HG03097 (cell line): ENCODE results near the gene ARHGAP12.
A peak's percentile ranks its signal among the peaks of the same experiment; 100 is the strongest.

Experiments
- ATAC-seq: cut with Tn5 transposase; IDR thresholded peaks from one replicate; pipeline ENCODE4 v1.9.1; 2021; ENCODE audit not compliant: unreplicated experiment, low FRiP score

Gene ARHGAP12

DNA sequence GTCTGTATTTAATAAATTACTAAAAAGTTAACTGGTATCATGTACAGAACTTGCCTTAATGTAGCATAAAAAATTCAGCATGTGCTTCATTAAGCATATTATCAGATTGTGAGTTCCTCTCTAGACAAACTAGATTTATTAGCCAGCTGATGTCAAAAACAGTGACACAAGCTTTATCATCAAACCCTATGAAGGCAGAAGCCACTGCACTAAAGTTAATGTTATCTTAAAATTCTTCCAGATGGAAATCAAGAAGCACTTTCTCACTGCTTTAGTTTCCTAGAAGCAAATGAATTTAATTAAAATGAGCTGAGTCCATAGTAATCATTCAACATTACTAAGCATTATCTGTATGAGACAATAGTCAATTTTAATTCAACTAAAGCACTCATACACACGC, 96.4 kb downstream of the ARHGAP12 start:
- ATAC-seq: no peak

DNA sequence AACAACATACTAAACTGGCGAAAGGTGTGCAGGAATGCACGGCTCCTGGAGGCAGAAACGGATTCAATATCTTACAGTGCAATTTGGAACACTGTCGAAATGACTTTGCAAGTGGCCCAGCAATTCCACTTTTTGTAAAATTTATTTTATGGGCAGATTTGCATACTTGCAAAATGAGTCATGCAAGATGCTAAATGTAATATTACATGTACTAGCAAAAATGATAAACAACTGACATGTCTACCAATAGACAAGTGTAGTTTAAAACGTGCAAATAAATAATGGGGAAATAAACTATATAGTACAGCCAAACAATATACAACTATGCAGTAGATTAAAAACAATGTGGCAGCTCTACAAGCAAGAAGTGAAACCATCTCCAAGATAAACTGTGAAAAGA, 97.7 kb downstream of the ARHGAP12 start:
- ATAC-seq: no peak

DNA sequence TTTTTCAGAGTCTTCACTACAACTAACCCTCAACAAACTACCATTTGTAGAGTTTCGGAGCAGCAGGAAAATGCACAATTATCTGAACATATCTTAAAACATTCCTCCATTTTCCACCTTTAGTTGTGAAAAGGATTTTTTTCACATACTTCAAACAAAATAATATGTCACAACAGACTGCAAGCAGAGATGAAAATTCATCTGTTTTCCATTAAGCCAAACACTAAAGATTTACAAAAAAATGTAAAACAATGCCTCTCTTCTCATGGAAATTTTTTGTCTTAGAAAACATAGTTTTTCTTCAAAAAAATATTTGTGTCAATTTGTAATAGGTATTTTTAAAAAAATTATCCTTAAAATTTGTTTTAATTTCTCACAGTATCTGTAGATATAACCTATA, 98.9 kb downstream of the ARHGAP12 start:
- ATAC-seq: no peak

DNA sequence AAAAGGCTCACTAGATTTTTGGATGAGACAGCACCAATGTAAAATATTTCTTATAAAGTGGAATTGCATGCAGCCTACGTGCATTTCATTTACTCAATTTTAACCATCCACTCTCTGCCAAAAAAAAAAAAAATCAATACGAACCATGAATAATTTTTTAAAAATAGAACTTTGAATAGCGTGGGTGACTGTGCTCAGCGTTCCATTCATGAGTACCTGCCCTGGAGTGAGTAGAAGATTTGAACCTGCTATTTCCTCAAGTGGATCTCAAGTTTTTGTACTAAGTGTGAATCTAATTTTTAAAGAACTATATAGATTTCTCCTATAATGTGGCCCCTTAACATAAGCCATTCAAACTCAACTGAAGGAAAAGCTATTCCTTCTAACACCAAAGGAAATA, 105.3 kb downstream of the ARHGAP12 start:
- no peak for ATAC-seq

DNA sequence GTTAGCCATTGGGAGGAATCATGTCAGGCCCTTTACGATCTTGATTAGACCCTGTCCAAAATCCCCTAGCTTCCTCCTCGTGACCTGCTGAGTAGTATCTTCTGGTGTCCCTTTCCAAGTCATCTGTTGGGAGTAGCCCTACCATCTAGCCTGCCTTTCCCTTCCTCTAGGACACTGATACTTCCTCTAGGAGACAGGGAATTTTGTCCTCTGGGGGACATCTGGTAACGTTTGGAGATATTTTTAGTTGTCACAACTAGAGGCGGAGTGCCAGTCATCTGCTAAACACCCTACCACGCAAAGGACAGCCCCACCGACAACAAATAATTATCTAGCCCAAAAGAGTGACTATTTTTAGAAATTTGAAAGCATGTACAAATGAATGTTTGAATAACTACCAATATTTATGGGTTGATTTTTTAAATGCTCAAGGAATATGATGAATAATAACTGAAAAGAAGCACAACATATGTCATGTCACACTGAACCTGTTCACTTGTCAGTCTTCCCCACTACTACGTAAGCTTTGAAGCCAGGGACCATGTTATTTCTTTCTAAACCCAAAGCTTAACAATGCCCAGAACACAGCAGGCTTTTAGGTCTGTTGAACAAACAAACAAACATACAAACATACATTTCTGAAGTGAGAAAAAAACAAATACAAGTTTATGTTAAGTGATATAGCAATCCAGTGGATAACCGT, 105.9 kb downstream of the ARHGAP12 start:
- ATAC-seq: no peak

DNA sequence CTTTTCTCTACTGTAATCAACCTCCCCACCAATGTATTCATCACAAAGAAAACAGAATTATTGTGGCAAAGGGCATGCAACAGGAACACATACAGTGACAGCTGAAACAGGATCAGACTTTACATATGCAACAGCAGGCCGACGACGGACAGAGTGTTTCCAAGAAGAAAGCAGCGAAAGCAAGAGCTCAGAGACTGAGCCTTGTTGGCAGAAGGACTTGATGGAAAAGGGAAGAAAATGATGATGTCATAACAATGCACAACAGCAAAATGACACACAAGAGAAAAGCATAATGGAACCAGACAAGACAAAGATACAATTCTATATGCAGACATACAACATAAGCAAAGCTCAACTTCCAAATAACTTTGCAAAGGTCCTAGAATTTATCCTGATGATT, 106.5 kb downstream of the ARHGAP12 start:
- ATAC-seq: no peak

DNA sequence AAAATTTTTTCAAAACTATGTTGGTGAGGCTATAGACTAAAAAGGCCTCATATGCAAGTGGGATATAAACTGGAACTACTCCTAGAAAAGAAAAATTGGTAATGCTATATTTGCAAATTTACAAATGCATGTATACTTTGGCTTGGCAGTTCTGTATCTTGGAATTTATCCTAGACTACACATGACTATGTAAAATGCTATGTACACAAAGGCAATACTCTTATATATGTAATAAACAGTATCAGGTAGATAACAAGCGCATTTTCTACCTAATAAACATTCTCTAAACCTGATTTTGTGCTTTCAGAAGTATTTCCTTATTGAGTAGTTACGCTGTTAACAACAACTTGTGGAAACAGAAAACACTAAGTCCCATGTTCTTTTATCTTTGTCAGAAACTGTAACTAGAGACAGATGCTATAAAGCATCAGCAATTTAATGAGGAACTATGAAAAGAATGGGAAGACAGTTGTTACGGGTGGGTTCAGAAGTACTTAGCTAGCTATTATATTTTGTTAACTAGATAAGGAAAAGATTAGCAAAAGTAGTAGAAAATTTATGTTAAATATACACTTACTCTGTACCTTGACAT, 107.8 kb downstream of the ARHGAP12 start:
- ATAC-seq: no peak

DNA sequence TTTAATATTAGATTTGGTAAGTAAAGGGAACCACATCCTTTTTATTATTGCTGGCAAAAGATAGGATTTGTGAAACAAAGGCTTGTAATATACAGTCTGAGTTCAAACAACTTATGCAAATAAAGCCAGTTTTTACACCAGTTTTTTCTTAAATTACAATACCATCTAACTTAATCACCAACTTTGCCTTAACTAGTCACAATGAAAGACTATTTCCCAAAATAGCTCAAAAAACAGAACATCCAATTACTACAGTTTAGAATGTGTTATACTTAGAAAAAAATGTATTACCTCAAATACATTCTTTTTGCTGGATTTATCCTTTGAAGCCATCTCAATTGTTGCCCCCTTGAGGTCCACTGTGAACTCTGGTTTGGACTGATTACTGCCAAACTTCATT, 108.5 kb downstream of the ARHGAP12 start:
- ATAC-seq: no peak

DNA sequence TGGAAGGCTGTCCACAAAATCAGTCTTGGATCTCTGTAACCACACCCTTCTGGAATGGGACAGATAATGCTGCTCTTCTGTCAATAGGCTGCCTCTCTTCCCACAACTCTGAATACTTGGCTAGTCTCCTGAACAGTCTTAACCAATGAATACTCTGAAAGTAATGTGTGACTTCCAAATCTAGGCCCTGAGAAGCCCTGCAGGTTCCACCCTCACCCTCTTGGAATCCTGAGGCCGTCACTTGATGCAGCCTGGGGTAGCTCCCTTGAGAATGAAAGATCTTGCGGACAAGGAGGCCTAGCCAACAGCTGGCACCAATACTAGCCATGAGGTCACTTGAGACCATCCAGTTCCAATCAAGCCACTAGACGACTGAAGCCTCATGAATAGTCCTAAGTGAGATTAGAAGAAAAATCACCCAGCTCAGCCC, 109.2 kb downstream of the ARHGAP12 start:
- no peak for ATAC-seq

DNA sequence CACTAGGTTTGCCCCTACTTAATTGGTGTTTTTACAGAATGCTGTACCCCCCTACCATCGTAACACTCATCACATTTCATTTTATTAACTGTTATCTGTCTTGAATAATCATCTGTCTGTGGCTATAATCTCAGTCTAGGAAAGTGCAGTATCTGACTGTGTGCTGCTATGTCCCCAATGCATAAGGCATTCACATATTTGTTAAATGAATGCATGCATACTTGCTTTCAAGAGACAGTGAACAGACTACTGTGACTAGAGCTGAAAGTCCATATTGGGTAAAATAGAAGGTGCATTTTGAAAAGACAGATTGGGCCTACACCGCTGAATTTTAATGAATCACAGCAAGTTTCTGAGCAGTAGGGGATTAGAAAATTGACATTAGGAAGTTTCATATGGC, 112.3 kb downstream of the ARHGAP12 start:
- ATAC-seq: no peak

DNA sequence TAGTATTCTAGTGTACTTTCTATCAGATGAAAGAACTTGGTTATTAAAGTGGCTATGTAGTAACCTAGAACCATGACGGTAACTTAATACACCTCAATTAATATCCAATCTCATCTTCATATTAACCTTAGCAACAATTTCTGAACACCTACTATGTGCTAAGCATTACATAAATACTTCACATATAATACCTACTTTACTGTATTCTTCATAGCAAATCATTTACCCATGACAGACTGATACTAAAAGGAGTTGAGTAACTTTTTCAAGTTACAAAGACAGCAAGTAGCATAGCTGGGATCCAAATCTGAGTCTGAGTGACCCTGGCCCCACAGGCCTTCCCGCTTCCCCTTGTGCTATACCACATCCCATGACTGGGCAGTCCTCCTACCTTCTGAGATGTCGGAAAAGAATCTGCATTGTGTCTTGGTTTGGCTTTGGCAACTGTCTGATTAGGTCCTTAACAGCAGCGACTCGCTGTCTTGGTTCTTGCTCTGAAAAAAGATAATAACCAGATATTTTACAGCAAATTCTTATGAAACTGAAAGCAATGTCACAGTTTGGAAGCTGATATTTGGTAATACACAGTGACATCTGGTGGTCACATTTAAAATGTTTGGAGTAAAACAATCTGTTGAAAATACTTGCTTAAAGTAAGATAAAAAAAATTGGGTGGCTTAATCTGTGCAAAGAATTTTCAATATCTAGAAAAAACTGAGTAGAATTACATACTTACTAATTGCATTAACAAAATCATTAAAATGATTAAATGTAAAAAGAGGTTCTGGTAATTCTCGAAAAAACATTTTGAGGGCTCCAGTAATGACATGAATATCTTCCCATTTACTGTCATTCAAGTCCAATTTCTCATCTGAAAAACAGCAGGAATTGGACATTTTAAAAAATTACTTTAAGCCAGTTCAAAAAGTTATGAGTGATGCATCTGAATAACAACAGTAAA, 120.1 kb downstream of the ARHGAP12 start:
- ATAC-seq: peak; percentile 64

DNA sequence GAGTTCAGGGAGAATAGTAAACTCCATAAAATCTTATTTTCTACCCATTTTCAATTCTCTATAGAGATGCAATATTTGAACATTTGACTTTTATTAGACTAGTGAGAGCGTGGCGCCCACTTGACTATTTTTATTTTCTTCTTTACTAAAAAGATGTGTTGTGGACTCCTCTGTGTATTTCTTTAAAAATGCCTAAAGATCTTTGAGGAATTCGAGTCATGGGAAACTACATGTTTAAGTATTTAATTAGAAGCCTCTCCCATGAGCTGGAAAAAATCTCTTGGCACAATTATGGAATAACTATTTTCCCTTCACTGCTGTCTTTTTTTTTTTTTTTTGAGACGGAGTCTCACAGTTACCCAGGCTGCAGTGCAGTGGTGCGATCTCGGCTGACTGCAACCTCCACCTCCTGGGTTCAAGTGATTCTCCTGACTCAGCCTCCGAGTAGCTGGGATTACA, 124.2 kb downstream of the ARHGAP12 start:
- no peak for ATAC-seq

DNA sequence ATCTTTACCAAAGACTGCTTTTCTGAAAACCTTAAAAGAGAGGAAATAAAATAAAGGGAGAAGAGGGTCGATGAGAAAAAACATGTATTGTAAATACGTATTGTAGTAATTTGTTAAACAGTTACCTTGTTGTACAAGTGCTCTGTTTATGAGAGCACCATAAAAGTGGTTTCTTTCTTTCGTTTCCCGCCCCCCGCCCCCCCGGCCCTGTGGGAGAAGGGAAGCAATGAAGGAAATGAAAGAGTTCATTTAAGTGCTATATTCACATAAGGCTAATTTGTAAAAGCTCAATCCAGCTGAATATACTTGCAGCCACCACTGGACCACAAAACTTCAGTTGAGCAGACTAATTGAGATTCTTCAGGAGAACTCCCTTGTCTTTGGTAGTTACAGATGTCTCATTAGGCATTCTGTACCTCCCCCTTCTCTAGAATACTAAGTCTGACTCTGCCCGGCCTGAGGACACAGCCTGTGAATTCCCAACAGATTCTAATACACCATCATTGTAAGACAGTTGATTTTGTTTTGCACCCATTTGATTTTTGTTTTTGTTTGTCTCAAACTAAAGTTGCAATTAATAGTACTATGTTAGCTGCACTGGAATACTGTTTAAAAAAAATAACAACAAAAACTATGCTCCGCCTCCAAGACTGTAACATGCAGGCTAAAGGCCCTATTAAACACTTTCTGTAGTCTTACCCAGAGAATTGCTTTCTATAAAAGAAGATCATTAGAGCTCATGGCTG, 124.9 kb downstream of the ARHGAP12 start:
- ATAC-seq: no peak

DNA sequence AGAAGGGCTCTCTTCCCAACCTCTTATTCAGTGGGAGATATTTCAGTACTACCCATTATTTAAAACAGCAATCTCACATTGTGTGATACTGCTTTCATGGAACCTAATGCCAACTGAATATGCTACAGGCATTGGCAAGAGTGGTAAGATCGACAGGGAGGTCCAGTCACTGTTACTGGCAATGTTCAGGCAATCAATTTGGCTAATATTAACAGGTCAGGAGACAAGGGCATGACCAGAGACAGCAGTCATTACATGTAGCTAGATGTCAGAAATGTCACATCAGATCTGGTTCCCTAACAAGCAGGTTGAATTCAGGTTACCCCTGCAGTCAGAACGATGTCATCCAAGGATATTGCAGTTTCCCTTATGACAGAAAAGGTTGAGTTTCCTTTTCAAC, 129.4 kb downstream of the ARHGAP12 start:
- no peak for ATAC-seq

DNA sequence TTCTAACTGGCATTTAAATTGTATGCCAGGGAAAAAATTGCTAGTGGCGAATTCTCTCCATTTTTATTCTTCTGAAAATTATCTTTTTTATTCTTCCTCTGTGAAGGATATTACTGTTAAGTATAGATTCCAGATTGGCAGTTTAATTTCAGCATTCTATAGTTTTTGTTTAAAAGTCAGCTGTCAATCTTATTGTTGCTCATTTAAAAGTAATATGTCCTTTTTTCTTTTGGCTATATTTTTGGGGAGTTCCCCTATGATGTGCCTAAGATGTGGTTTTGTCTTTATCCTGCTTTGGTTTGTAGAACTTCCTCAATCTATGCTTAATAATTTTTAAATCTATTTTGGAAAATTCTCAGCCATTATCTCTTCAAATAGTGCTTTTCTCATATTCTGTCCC, 135.9 kb downstream of the ARHGAP12 start:
- ATAC-seq: no peak

DNA sequence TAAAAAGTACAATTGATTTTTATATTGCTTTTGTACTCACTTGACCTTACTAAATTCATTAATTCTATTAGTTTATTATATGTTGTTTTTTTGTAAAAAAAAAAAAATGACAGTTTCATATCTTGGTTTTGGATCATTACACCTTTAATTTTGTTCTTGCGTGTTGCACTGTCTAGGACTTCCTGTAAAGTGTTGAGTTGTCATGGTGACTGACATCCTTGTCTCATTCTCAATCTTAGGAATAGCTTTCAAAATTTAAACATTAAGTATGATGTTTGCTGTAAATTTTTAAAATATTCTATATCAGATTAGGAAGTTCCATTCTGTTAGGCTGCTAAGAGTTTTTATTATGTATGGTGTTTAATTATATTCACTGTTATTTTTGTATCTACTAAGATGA, 139.1 kb downstream of the ARHGAP12 start:
- ATAC-seq: no peak

DNA sequence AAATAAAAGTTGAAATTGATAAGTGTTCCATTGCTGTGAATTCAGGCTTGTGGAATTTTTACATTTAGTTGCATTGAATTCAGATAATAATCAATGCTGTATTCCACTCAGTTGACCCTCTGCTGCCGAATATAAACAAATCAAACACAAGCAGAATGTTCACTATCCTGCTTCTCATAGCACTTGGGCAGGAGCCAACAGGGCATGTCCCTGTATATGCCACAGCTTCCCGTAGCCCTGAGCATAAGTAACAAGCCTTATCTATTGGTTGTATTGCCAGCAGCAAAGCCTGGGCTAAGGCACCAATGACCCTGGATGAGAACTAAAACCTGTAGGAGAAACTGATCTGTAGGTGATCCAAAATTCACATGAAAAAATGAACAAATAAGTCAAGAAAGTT, 145.9 kb downstream of the ARHGAP12 start:
- ATAC-seq: no peak

DNA sequence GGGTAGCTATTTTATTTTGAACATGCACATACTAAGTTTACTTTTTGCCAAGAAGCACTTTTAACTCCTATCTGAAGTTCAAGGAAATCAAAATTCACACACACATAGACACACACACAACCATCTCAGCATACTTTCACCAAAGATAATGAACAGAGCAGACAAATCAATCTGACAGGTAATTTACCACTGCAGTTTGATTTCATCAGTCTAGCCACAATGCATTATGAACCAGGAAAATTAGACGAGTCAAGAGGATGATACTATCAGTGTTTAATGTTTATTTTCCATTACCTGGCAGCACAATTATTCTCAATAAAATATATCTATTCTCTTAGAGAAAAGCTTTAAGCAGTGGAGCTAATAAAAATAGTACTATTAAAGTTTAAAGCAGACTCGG, 147.9 kb downstream of the ARHGAP12 start:
- no peak for ATAC-seq

DNA sequence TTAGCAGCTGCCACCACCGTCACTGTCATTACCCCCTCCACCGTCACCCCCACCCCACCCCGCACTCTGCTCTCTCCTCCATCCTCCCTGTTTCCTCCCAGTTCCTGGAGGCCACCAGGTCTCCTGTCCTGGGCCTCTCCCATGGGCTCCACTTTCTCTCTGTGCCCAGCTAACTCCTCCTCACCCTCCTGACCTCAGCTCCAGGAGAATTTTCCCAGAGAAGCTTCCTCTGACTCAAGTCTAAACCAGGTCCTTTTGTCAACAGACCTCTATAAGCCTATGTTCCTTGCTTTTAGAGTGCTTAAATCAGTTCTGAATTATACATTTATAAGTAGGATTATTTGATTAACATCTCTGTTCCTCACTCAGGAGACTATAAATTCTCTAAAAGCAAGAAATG, 150.0 kb downstream of the ARHGAP12 start:
- no peak for ATAC-seq

DNA sequence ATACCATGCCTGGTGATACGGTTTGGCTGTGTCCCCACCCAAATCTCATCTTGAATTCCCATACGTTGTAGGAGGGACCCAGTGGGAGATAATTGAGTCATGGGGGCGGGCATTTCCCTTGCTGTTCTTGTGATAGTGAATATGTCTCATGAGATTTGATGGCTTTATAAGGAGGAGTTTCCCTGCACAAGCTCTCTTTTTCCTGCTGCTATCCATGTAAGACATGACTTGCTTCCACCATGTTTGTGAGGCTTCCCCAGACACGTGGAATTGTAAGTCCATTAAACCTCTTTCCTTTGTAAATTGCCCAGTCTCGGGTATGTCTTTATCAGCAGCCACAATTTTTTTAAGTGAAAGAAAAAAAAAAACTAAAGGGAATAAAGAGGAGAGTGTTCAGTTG, 152.5 kb downstream of the ARHGAP12 start:
- no peak for ATAC-seq
